HG03039 (cell line): ENCODE data around the gene ZBTB47.

Experiments
- ATAC-seq: cut with Tn5 transposase; IDR thresholded peaks from one replicate; pipeline ENCODE4 v1.9.1; 2021; ENCODE audit warnings: mild to moderate bottlenecking, moderate library complexity; ENCODE audit not compliant: unreplicated experiment

The ZBTB47 gene

DNA sequence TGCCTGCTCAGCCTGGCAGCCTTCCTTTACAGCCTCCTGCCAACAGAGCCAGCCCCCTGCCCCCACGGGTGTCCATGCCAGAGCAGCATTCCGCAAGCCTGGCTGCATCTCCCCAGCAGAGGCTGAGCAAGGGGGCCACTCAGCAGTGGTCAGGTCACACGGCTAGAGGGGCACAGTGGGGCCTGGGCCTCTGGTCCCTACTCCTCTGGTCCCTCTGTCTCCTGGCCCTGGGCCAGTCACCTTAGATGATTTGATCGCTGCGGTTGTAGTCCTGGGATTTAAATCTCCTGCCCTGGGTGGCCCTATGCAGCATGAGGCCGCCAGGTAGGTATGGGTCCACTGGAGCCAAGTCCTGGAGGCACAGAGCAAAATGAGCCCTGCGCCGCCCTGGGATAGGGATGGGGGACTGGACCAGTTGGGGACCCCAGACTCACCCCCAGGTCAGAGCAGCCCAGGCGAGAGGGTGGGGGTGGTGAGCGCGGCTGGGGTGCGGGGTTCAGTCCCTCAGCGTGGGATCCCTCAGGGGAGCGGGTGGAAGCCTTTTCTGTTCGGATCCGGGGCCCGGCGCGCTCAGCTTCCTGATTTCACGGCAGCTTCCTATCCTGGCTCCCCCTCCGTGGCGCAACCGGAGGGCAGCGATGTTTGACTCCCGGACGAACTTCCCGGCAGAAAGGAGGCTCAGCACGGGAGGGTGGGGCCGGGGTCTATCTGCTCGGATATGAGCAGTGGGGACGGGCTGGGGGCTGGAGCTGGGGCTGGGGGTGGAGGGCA, at the start of gene ZBTB47:
Gene ZBTB47, plus strand, starts transcription at position 138 of the 771 bp plus-strand sequence. CDS start 4,659 bp downstream, outside the sequence.
- no peak for ATAC-seq

- no peak for ATAC-seq
Measured at GRCh38 chr3:42605546-42606173, 47.8 kb upstream of the ZBTB47 start.

DNA sequence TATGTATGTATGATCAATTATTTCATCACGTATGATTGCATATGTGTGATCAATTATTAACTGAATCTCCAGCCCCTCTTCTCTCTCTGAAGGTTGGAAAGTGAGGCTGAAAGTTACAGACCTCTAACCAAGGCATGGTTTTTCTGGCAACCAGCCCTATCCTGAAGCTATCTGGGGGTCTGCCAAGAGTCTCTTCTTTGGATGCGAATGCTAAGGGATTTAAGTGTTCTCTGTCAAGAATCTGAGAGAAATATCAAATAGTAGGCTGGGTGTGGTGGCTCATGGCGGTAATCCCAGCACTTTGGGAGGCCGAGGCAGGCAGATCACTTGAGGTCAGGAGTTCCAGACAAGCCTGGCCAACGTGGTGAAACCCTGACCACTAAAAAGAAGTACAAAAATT, 44.9 kb upstream of the ZBTB47 start:
- ATAC-seq = no peak

GRCh38 chr3:42610976-42611375, 42.5 kb upstream of the ZBTB47 start:
- ATAC-seq = no peak

DNA sequence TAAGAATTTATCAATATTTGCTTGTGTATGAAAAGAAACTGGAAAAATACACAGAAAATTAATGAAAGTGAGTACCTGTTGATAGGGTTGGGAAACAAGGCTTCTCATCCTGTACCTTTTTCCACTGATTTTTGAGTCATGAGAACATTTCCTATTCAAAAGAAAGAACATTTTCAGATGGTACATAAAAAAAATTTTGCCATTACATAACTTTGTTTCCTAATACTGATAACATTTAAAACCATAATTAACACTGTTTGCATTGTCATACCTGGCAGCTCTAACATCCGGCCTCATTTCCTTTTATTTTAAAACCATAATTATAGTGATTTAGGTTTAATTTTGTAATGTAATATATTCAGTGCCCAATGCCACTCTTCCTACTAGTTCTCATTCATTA, 41.3 kb upstream of the ZBTB47 start:
- no peak for ATAC-seq

- ATAC-seq = no peak
Measured at GRCh38 chr3:42612928-42613327, 40.6 kb upstream of the ZBTB47 start.

DNA sequence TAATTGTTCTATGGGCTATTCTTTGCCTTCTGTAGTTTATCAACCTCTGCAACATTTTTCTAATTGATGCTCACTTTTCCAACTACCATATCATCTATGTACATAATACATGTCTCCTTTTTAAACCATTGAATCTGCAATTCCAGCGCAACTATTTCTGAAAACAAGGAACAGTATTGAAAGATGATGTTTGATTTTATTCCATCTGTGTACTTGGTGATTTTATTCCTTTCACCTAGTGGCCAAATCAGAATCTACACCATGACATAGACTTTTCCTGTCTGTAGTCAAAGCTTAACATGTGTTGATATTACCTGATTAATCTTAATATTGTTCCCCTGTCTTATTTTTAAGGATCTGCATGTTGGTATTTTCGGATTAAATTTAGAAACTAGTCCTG, 40.0 kb upstream of the ZBTB47 start:
- ATAC-seq = no peak

DNA sequence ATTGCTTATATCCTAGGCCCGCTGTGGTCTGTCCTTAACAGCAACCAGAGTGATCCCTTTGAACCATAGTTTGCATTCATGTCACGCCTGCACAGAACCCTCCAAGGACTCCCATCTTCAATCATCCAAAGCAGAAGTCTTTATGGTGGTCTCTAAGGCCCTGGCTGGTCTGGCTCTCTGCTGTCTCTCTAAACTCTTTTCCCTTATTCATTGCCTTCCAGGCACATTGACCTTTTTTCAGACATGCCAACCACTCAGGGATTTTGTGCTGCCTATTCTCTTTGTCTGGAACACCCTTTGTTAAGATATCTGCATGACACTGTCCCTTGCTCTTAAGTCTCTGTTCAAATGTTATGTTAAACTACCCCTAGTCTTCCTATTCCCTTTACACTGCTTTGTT, 21.9 kb upstream of the ZBTB47 start:
- no peak for ATAC-seq

DNA sequence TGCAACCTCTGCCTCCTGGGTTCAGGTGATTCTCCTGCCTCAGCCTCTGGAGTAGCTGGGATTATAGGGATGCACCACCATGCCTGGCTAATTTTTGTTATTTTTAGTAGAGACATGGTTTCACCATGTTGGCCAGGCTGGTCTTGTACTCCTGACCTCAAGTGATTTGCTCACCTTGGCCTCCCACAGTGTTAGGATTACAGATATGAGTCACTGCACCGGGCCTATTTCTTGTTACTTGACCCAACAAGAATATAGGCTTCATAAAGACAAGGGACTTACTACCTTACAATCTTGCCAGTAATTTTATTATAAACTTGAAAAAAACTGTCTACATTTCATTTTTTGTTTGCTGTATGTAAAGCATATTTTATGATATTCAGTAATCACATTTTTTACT, 21.4 kb upstream of the ZBTB47 start:
- ATAC-seq = no peak

DNA sequence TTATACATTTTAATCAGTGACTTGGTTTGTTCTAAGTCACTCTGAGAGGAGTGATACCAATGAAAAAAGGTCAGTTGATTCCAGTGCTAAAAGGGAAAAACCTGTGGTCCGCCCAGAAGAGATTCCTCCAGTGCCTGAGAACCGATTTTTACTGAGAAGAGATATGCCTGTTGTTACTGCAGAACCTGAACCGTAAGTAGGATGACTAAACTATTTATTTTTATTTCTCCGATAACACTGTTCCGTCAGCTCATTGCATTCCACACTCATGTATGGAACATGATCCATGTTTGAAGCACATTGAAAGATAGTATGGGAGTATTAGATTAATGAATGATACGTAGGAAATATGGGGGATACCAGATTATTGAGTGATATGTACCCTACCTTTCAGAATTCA, 20.0 kb upstream of the ZBTB47 start:
- no peak for ATAC-seq

GRCh38 chr3:42635111-42635510, 18.4 kb upstream of the ZBTB47 start:
- ATAC-seq = no peak

GRCh38 chr3:42637001-42637400, 16.5 kb upstream of the ZBTB47 start:
- no peak for ATAC-seq

- ATAC-seq = no peak
Measured at GRCh38 chr3:42638339-42638842, 15.1 kb upstream of the ZBTB47 start.

- no peak for ATAC-seq
Measured at GRCh38 chr3:42639192-42639591, 14.3 kb upstream of the ZBTB47 start.

DNA sequence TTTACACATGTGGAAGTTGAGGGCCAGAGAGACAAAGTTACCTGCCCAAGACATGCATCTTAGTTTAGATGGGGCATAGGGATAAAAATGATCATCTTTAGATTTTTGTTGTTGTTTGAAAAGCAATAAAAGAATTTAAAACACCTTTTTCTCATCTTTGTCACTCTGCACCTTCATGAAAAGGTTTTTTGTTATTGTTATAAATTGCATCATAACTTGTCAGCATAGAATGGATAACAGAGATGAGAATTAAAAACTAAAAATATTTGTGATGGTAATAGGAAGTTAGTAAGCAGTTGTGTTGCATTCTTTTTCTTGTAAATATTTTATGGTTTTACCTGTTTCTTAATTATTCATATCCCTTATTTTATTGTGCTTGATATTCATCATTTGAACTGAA, 13.4 kb upstream of the ZBTB47 start:
- ATAC-seq = no peak

GRCh38 chr3:42640771-42641370, 12.6 kb upstream of the ZBTB47 start:
- ATAC-seq = no peak

DNA sequence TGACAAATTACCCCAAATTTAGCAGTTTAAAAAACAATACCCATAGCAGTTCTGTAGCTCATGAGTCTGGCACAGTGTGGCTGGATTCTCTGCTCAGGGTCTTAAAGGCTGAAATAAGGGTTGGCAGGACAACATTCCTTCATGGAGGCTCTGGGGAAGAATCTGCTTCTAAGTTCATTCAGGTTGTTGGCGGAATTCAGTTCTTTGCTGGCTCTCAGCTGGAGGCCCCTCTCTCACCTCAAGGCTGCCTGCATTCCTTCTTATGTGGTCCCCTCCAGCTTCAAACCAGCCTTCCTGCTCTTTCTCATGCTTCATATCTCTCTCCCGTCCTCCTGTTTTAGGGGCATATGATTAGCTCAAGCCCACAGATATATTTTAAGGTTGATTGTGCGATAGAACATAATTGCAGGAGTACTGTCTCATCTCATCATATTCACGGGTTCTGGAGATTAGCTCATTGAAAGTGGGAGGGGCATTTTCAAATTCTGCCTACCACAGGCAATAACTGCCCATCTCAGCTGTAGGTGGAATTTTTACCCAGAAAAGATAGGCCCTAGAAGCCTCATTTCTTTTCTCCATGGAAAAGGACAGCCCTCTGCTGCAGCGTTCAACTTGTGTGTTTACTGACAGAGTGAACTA, 5.6 kb upstream of the ZBTB47 start:
- ATAC-seq = no peak

- no peak for ATAC-seq
Measured at GRCh38 chr3:42649006-42649405, 4.5 kb upstream of the ZBTB47 start.

DNA sequence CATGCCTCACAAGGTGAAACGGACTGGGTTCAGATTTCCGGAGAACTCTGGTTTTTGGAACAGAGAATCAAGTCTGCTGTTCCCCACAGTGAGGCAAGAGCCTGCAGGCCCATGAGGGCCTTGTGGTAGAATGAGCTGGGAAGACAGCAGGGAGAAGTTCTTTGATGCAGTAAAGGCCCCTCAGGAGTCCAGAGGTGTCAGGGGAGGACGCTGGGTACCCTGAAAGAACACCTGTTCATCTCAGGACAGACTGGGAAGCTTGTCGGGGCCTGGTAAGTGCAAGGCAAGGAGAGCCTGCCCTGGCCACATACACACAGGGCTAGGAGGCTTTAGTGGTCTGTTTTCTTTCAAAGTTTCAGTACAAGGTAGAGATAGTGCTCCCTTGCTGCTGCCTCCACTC, 3.7 kb upstream of the ZBTB47 start:
- ATAC-seq = no peak

DNA sequence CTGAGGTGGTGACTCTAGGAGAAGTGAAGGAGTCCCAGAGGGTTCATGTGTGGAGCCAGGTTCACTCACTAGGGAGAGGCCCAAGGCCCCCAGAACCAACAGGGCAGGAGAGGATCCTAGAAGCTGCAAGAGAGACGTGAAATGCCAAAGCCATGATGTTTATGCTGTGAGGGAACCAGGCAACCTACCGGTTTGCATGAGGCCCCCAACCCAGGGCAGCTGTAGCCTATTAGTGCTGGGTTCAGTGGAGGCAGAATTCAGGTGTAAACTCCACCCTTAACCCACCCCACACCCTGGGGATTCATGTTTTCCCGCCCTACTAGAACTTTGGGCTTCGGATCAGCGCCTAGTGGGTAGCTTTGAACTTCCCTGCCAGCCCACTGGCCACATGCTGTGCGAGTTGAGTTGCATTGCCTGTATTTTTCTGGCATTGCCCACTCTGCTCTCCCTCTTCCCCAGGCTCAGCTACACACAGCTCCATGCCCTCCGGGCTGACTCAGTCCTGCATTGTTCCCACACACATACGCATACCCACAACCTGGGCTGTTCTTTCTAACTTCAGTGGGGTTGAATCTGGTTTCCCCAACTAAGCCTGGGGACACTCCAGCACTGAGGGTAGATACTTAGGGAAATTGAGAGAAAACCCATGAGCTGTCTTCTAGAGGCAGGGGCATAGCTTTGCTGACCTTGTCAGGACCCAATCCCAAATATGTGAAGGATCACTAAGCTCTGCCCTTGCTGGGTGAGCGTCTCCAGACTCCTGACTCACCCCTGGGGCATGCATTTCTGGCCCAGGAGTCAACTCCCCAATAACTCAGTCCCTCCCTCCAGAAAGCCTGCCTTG, 2.0 kb upstream of the ZBTB47 start:
- ATAC-seq = no peak

DNA sequence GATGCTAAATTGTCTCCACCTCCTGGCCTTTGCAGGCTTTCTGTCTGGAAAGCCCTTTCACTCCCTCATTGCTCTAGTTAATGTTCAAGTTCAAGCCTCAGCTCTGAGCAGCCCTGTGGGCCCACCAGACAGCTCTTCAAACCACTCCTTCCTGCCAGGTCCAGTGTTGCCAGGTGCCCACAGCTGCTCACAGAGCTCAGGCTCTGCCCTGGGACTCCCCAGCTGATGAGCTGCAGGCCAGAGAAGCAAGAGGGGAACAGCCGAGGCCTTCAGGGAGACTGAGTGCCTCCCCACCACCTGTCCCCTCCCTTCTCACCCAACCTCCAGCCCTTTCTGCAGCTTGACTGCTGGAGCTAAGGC, 1.3 kb upstream of the ZBTB47 start:
- ATAC-seq = no peak
